ENCODE data around the gene ADD1. TPM values are rescaled to one million over a fixed set of nuclear protein-coding genes. Genes with fewer than 3 reads are reported as not detected.

The ADD1 gene
- total and polyA plus RNA-seq, 2 donors (not counting 1 experiment from before 2014, with no cell fraction given): 302 to 383 TPM

DNA sequence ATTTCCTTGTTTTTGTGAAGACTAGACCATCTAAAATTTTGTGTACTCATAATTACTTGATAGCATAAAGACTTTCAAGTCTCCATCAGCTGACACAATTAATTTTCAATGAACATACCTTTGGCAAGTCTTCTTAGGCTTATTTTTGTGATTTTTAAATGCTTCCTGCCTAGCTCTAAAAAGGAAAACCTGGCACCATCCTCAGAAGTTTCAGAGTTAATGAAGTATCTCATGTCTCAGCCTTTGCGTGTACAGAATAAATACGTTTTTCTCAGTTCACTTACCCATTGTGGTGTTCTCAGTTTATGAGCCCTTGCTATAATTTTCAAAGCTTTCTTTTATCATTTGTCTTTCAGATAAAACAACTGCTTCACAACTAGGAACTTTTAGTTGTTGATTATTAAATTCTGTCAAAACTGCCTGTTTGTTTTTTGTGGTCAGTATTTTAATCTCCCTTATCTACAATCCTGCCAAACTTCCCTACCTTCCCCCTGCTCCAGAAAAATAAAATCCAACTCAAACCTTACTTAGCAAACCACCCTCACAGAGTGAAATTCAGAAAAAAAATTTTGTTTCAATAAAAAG lies 21.6 kb downstream of the ADD1 start:
- CTCF ChIA-PET: interaction anchor here (0.7 kb wide), 1 partner anchor 47 kb away, joined by 3 read pairs; no protein-coding TSS in a partner anchor
- H3K9ac ChIP-seq (ENCODE audit: low read length): no peak overlapping the region
- no CpG with 5 or more reads among the region's 2 CpGs for WGBS (ENCODE audit: insufficient coverage)

More for the DNA sequence above, 21.6 kb downstream of the ADD1 start:
- H3K36me3 ChIP-seq (replicated peaks in 1 of 2; ENCODE audit: control extremely low read depth in 1 of 2, control insufficient read depth in 1 of 2, extremely low read depth in 1 of 2, insufficient read depth in 2 of 2, low read length in 1 of 2): peaks cover 0 to 25% of the 10 kb centered on the region in 2 experiments
- H3K27me3 ChIP-seq (replicated peaks in 1 of 4; ENCODE audit: control extremely low read depth in 1 of 4, control insufficient read depth in 3 of 4, insufficient read depth in 4 of 4, low read length in 3 of 4): no peaks in the 10 kb centered on the region
- Mint-ChIP-seq H3K4me1 (peaks cover 89% of the 10 kb centered on the region), H3K9me3 (ENCODE audit: insufficient read depth) (no peaks in the 10 kb centered on the region), H3K27ac (peak overlapping the region; percentile 29), H3K4me3 (peak overlapping the region; percentile 4), H3K27me3 (no peaks in the 10 kb centered on the region)
- H4K20me1 ChIP-seq (ENCODE audit: control insufficient read depth, insufficient read depth, low read length, poor library complexity, severe bottlenecking): peaks cover 96% of the 10 kb centered on the region
- POLR2A ChIA-PET: interaction anchor here (0.7 kb wide), 1 partner anchor 31 kb away, joined by 5 read pairs; no protein-coding TSS in a partner anchor
- no peak for DNase-seq
- H3K79me2 ChIP-seq (ENCODE audit: control insufficient read depth, insufficient read depth, low read length): peaks cover 100% of the 10 kb centered on the region
- peaks cover 67 to 88% of the 10 kb centered on the region in 2 donors for H3K4me1 ChIP-seq (ENCODE audit: control insufficient read depth in 2 of 2, insufficient read depth in 2 of 2, low read length in 2 of 2)
- no peaks in the 10 kb centered on the region for H3K9me3 ChIP-seq (ENCODE audit: control extremely low read depth in 1 of 3, control insufficient read depth in 2 of 3, insufficient read depth in 1 of 3, low read length in 2 of 3)
- H2AFZ ChIP-seq (ENCODE audit: insufficient read depth, low read depth, low read length, poor library complexity, severe bottlenecking): no peak overlapping the region
- intact Hi-C loops (cut with micrococcal nuclease): no loop called here
- TF ChIP-seq EZH2 (IDR thresholded peaks at IDR 0.05; ENCODE audit: borderline replicate concordance, insufficient read depth, low read depth, low read length, poor library complexity, severe bottlenecking) (no peak), CTCF (IDR thresholded peaks at IDR 0.05) (no peak)
- peak overlapping the region in 1 of 2 donors; percentile 39 for H3K27ac ChIP-seq (ENCODE audit: low read length in 2 of 2)
- no peak for ATAC-seq (ENCODE audit: low read depth)
- H3K4me3 ChIP-seq (ENCODE audit: control extremely low read depth in 1 of 5, extremely low read depth in 1 of 5, insufficient read depth in 1 of 5, low read depth in 2 of 5, low read length in 4 of 5): no peak overlapping the region
- peak overlapping the region; percentile 22 for H3K4me2 ChIP-seq (replicated peaks; ENCODE audit: low read depth, low read length, poor library complexity, severe bottlenecking)
